ENCODE results near the gene RFX2.

Gene RFX2

DNA sequence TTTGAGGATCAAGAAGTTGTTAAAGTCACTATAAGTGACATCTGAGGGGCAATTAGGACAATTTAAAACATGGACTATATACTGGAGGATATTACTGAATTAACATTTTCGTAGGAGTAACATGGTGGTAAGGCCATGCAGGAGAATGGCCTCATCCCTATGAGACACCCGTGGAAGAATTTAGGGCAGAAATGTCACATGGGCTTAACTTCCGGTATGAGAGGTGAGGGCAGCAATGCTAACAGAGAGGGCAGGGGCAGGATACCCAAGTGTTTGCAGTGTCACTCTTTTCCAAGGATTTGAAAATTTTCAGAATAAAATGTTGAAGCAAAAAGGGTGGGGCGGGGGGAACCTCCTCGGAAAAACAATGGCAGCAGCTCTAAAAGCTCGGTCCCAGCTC, 156.0 kb downstream of the RFX2 start:
- H4K20me1 ChIP-seq (ENCODE audit: control insufficient read depth, insufficient read depth, low read depth, low read length): peaks cover 40% of the 10 kb centered on the region
- no peak overlapping the region for H3K27ac ChIP-seq (ENCODE audit: low read depth, low read length)
- TF ChIP-seq EZH2phosphoT487 (IDR thresholded peaks at IDR 0.05; ENCODE audit: borderline replicate concordance, low read length): no peak
- TF ChIP-seq, protein P1, sequence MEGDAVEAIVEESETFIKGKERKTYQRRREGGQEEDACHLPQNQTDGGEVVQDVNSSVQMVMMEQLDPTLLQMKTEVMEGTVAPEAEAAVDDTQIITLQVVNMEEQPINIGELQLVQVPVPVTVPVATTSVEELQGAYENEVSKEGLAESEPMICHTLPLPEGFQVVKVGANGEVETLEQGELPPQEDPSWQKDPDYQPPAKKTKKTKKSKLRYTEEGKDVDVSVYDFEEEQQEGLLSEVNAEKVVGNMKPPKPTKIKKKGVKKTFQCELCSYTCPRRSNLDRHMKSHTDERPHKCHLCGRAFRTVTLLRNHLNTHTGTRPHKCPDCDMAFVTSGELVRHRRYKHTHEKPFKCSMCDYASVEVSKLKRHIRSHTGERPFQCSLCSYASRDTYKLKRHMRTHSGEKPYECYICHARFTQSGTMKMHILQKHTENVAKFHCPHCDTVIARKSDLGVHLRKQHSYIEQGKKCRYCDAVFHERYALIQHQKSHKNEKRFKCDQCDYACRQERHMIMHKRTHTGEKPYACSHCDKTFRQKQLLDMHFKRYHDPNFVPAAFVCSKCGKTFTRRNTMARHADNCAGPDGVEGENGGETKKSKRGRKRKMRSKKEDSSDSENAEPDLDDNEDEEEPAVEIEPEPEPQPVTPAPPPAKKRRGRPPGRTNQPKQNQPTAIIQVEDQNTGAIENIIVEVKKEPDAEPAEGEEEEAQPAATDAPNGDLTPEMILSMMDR (IDR thresholded peaks at IDR 0.05; ENCODE audit: low read depth, low read length, poor library complexity, severe bottlenecking): no peak
- no peaks in the 10 kb centered on the region for H3K27me3 ChIP-seq (ENCODE audit: control insufficient read depth, low read length)
- no peak overlapping the region for H3K4me3 ChIP-seq (ENCODE audit: low read length)
- no peak overlapping the region for H3K4me2 ChIP-seq (ENCODE audit: low read length)
- H3K9me2 ChIP-seq (replicated peaks; ENCODE audit: control insufficient read depth, low read length): no peaks in the 10 kb centered on the region
- no peaks in the 10 kb centered on the region for H3F3A ChIP-seq (ENCODE audit: control insufficient read depth, insufficient read depth)
- peaks cover 53% of the 10 kb centered on the region for H3K36me3 ChIP-seq (ENCODE audit: control insufficient read depth, low read length)
- no peaks in the 10 kb centered on the region for H3K9me3 ChIP-seq (ENCODE audit: control insufficient read depth, insufficient read depth, low read length)
- H3K4me1 ChIP-seq (ENCODE audit: control insufficient read depth, low read length): peaks cover 57% of the 10 kb centered on the region
- peaks cover 100% of the 10 kb centered on the region for H3K79me2 ChIP-seq (ENCODE audit: control insufficient read depth, low read length)

DNA sequence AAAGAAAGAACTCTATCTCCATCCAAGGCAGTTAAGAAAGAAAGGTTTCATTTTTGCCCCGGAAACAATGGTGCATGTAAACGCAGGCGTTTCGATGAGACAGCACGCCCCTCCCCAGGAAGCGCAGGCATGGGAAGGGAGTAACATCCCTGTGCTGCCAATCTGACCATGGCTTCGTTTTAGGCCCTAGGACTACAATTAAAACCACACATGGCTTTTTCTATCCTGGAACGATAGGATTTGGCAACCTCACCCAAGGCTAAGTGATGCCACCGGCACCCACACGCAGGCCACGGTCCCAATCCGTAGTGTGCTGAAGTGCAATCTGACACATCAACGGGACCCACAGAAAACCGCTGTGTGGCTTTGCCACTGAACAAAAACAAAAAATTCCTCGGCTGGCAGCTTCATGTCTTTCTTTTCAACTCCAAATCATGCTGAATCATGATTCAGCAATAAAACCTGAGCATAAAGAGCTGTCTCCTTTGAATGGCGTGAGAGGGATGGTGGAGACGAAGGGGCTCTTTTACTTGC, 156.6 kb downstream of the RFX2 start:
- Histone ChIP-seq H3K27me3 (ENCODE audit: control insufficient read depth, low read length) (no peaks in the 10 kb centered on the region), H3K9me2 (replicated peaks; ENCODE audit: control insufficient read depth, low read length) (no peaks in the 10 kb centered on the region), H3K79me2 (ENCODE audit: control insufficient read depth, low read length) (peaks cover 100% of the 10 kb centered on the region), H3K4me2 (ENCODE audit: low read length) (no peak overlapping the region), H3K9me3 (ENCODE audit: control insufficient read depth, insufficient read depth, low read length) (no peaks in the 10 kb centered on the region), H3F3A (ENCODE audit: control insufficient read depth, insufficient read depth) (no peaks in the 10 kb centered on the region), H3K4me1 (ENCODE audit: control insufficient read depth, low read length) (peaks cover 57% of the 10 kb centered on the region), H3K4me3 (ENCODE audit: low read length) (no peak overlapping the region), H3K27ac (ENCODE audit: low read depth, low read length) (no peak overlapping the region), H3K36me3 (ENCODE audit: control insufficient read depth, low read length) (peaks cover 56% of the 10 kb centered on the region), H4K20me1 (ENCODE audit: control insufficient read depth, insufficient read depth, low read depth, low read length) (peaks cover 40% of the 10 kb centered on the region)
- no peak for TF ChIP-seq EZH2phosphoT487 (IDR thresholded peaks at IDR 0.05; ENCODE audit: borderline replicate concordance, low read length)
- TF ChIP-seq, protein P1 (IDR thresholded peaks at IDR 0.05; ENCODE audit: low read depth, low read length, poor library complexity, severe bottlenecking): no peak

DNA sequence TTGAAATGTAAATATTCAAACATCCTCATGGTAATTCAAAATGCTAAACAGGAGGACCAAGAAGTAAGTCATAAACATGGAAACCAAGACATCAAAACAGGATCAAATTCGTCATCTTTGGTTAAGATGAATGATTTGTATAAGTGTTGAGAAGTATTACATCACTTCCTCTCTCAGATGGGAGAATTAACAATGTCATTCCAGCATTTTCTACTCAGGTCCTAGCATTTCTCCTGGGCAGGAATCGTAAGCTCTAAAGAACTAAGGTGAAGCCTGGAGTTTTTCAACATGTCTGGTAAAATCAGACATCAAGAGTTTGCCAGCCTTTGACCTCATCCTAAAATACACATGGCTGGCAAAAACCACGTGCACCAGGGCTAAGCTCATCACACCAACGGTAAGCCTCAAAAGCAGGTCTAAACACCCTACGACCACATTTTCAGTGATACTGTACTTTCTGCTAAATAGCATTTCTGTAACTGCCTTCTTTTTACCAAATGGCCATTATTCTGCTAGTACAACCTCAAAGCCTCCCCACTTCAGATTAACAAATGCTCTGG, 157.2 kb downstream of the RFX2 start:
- Histone ChIP-seq H3K9me2 (replicated peaks; ENCODE audit: control insufficient read depth, low read length) (no peaks in the 10 kb centered on the region), H3K4me2 (ENCODE audit: low read length) (0 out of 2 replicates have a peak overlapping the region, but pooled peaks have one; percentile 1), H4K20me1 (ENCODE audit: control insufficient read depth, insufficient read depth, low read depth, low read length) (peaks cover 35% of the 10 kb centered on the region), H3K27ac (ENCODE audit: low read depth, low read length) (peak overlapping the region; percentile 10; the same call in 1 of the 2 replicates), H3K79me2 (ENCODE audit: control insufficient read depth, low read length) (peaks cover 100% of the 10 kb centered on the region), H3K36me3 (ENCODE audit: control insufficient read depth, low read length) (peaks cover 54% of the 10 kb centered on the region), H3K9me3 (ENCODE audit: control insufficient read depth, insufficient read depth, low read length) (no peaks in the 10 kb centered on the region), H3K4me1 (ENCODE audit: control insufficient read depth, low read length) (peaks cover 57% of the 10 kb centered on the region), H3F3A (ENCODE audit: control insufficient read depth, insufficient read depth) (no peaks in the 10 kb centered on the region), H3K4me3 (ENCODE audit: low read length) (no peak overlapping the region), H3K27me3 (ENCODE audit: control insufficient read depth, low read length) (no peaks in the 10 kb centered on the region)
- TF ChIP-seq, protein P1 (IDR thresholded peaks at IDR 0.05; ENCODE audit: low read depth, low read length, poor library complexity, severe bottlenecking): no peak

All from DOHH2 (cell line).